Large intestine (tissue), 12 donors: ENCODE measurements around the gene FOXA3. TPM values are rescaled to one million over a fixed set of nuclear protein-coding genes. Genes with fewer than 3 reads are reported as not detected.

Source experiments
- DNase-seq, 2 donors: peaks; one replicate each; pipeline versions ENCODE4 v3.0.0 to v3.0.0-alpha.2; 2013
- H3K27ac ChIP-seq: one replicate; pipeline ENCODE4 v1.5.1; 2013; ENCODE audit warnings: low read length
- H3K27me3 ChIP-seq: 2 replicates; pipeline ENCODE4 v1.6.1; 2013; ENCODE audit warnings: low read length; ENCODE audit not compliant: control insufficient read depth, insufficient read depth
- H3K36me3 ChIP-seq: 2 replicates; pipeline ENCODE4 v1.6.1; 2013; ENCODE audit warnings: low read length; ENCODE audit not compliant: control insufficient read depth, insufficient read depth
- H3K4me1 ChIP-seq: one replicate; pipeline ENCODE4 v1.6.1; 2013; ENCODE audit warnings: low read length; ENCODE audit not compliant: control insufficient read depth, insufficient read depth
- H3K4me3 ChIP-seq: one replicate; pipeline ENCODE4 v1.5.1; 2013; ENCODE audit warnings: low read length
- H3K9me3 ChIP-seq: one replicate; pipeline ENCODE4 v1.6.1; 2013; ENCODE audit warnings: mild to moderate bottlenecking, low read depth, low read length, moderate library complexity; ENCODE audit not compliant: control insufficient read depth
- WGBS: methylation state at CpG from one replicate; pipeline ENCODE4 v1.1.5; 2013; ENCODE audit warnings: low lambda C conversion rate; ENCODE audit not compliant: insufficient coverage; 5-methylcytosine and 5-hydroxymethylcytosine counted together
- long read RNA-seq, 11 donors: transcript quantifications; one replicate each; lab custom pipeline, GENCODE V29; 2026
- polyA plus RNA-seq: library from polyadenylated mRNA; unstranded; fragments of 120-200 nt; gene quantifications from one replicate; pipeline ENCODE4 v1.2.1, GENCODE V29; 2013

The FOXA3 gene
- 21.3 TPM for polyA plus RNA-seq
- long read RNA-seq, donor 1, transcript FOXA3-201 (2 exons, 1,989 nt): major isoform, 9 of 9 reads
- long read RNA-seq, donor 1, partial matches to known transcripts: 0 of 9 reads
- long read RNA-seq, donor 1, other reads (novel, unspliced or antisense): 0 of 9 reads
- long read RNA-seq, donor 2, transcript FOXA3-201 (2 exons, 1,989 nt): major isoform, 13 of 20 reads
- long read RNA-seq, donor 2, partial matches to known transcripts: 7 of 20 reads
- long read RNA-seq, donor 2, other reads (novel, unspliced or antisense): 0 of 20 reads
- long read RNA-seq, donor 3, transcript FOXA3-201 (2 exons, 1,989 nt): major isoform, 37 of 43 reads
- long read RNA-seq, donor 3, partial matches to known transcripts: 0 of 43 reads
- long read RNA-seq, donor 3, other reads (novel, unspliced or antisense): 6 of 43 reads
- long read RNA-seq, donor 4: 0 reads
- long read RNA-seq, donor 5, transcript FOXA3-201 (2 exons, 1,989 nt): major isoform, 9 of 9 reads
- long read RNA-seq, donor 5, partial matches to known transcripts: 0 of 9 reads
- long read RNA-seq, donor 5, other reads (novel, unspliced or antisense): 0 of 9 reads
- long read RNA-seq, donor 6, transcript FOXA3-201 (2 exons, 1,989 nt): major isoform, 8 of 8 reads
- long read RNA-seq, donor 6, partial matches to known transcripts: 0 of 8 reads
- long read RNA-seq, donor 6, other reads (novel, unspliced or antisense): 0 of 8 reads
- long read RNA-seq, donor 7, transcript FOXA3-201 (2 exons, 1,989 nt): major isoform, 6 of 6 reads
- long read RNA-seq, donor 7, partial matches to known transcripts: 0 of 6 reads
- long read RNA-seq, donor 7, other reads (novel, unspliced or antisense): 0 of 6 reads
- long read RNA-seq, donor 8, transcript FOXA3-201 (2 exons, 1,989 nt): major isoform, 8 of 13 reads
- long read RNA-seq, donor 8, partial matches to known transcripts: 0 of 13 reads
- long read RNA-seq, donor 8, other reads (novel, unspliced or antisense): 5 of 13 reads
- long read RNA-seq, donor 9, transcript FOXA3-201 (2 exons, 1,989 nt): major isoform, 9 of 9 reads
- long read RNA-seq, donor 9, partial matches to known transcripts: 0 of 9 reads
- long read RNA-seq, donor 9, other reads (novel, unspliced or antisense): 0 of 9 reads
- long read RNA-seq, donor 10, partial matches to known transcripts: 0 of 4 reads
- long read RNA-seq, donor 10, other reads (novel, unspliced or antisense): 0 of 4 reads
- long read RNA-seq, donor 11, transcript FOXA3-201 (2 exons, 1,989 nt): major isoform, 6 of 6 reads
- long read RNA-seq, donor 11, partial matches to known transcripts: 0 of 6 reads
- long read RNA-seq, donor 11, other reads (novel, unspliced or antisense): 0 of 6 reads

- no CpG with 5 or more reads among the region's 71 CpGs for WGBS
These were observed at the start of gene FOXA3 for GRCh38 chr19:45863840-45864628. TSS of gene FOXA3 (plus strand) at chr19:45864326. CDS start at chr19:45864457, 131 bp downstream.

GRCh38 chr19:45814851-45815480 is 49.2 kb upstream of the FOXA3 start, which contains the start of gene RSPH6A:
TSS of gene RSPH6A (minus strand) at chr19:45815308. CDS start at chr19:45815176, 132 bp downstream.
- Histone ChIP-seq H3K27me3 (no peaks in the 10 kb centered on the region), H3K27ac (no peak within 1 kb of the TSS), H3K4me1 (no peaks in the 10 kb centered on the region), H3K36me3 (peaks cover 22% of the 10 kb centered on the region), H3K4me3 (peak within 1 kb of the TSS; percentile 40), H3K9me3 (no peaks in the 10 kb centered on the region)
- no CpG with 5 or more reads among the region's 40 CpGs for WGBS
- DNase-seq: no peak

More at GRCh38 chr19:45863840-45864628, at the start of gene FOXA3:
- Histone ChIP-seq H3K36me3 (peaks cover 13% of the 10 kb centered on the region), H3K4me3 (peak within 1 kb of the TSS; percentile 84), H3K4me1 (peaks cover 13% of the 10 kb centered on the region), H3K27ac (peak within 1 kb of the TSS; percentile 79), H3K9me3 (no peaks in the 10 kb centered on the region), H3K27me3 (peaks cover 18% of the 10 kb centered on the region)
- DNase-seq: peak in 1 of 2 donors; percentile 82

GRCh38 chr19:45815481-45816216 is 48.5 kb upstream of the FOXA3 start:
- peak overlapping the region; percentile 40 for H3K4me3 ChIP-seq
- peak in 1 of 2 donors; percentile 33 for DNase-seq
- no CpG with 5 or more reads among the region's 44 CpGs for WGBS
- H3K36me3 ChIP-seq: peaks cover 25% of the 10 kb centered on the region
- no peaks in the 10 kb centered on the region for H3K27me3 ChIP-seq
- no peaks in the 10 kb centered on the region for H3K4me1 ChIP-seq
- no peak overlapping the region for H3K27ac ChIP-seq
- no peaks in the 10 kb centered on the region for H3K9me3 ChIP-seq

GRCh38 chr19:45816236-45817009 is 47.7 kb upstream of the FOXA3 start:
- H3K9me3 ChIP-seq: no peaks in the 10 kb centered on the region
- no peak for DNase-seq
- H3K36me3 ChIP-seq: peaks cover 31% of the 10 kb centered on the region
- no peaks in the 10 kb centered on the region for H3K27me3 ChIP-seq
- no CpG with 5 or more reads among the region's 18 CpGs for WGBS
- H3K4me3 ChIP-seq: peak overlapping the region; percentile 40
- no peaks in the 10 kb centered on the region for H3K4me1 ChIP-seq
- H3K27ac ChIP-seq: no peak overlapping the region

GRCh38 chr19:45817010-45817724 is 47.0 kb upstream of the FOXA3 start:
- WGBS: no CpG with 5 or more reads among the region's 24 CpGs
- H3K27ac ChIP-seq: no peak overlapping the region
- no peaks in the 10 kb centered on the region for H3K9me3 ChIP-seq
- H3K36me3 ChIP-seq: peaks cover 36% of the 10 kb centered on the region
- no peaks in the 10 kb centered on the region for H3K27me3 ChIP-seq
- no peak overlapping the region for H3K4me3 ChIP-seq
- peak; percentile 84 to 93 for DNase-seq
- H3K4me1 ChIP-seq: no peaks in the 10 kb centered on the region

GRCh38 chr19:45817725-45818301 is 46.3 kb upstream of the FOXA3 start:
- H3K27me3 ChIP-seq: no peaks in the 10 kb centered on the region
- H3K27ac ChIP-seq: no peak overlapping the region
- H3K4me3 ChIP-seq: no peak overlapping the region
- no CpG with 5 or more reads among the region's 19 CpGs for WGBS
- no peaks in the 10 kb centered on the region for H3K9me3 ChIP-seq
- no peaks in the 10 kb centered on the region for H3K4me1 ChIP-seq
- no peak for DNase-seq
- H3K36me3 ChIP-seq: peaks cover 43% of the 10 kb centered on the region

- no peaks in the 10 kb centered on the region for H3K9me3 ChIP-seq
- no CpG with 5 or more reads among the region's 6 CpGs for WGBS
- H3K4me3 ChIP-seq: no peak overlapping the region
- H3K27ac ChIP-seq: no peak overlapping the region
- H3K27me3 ChIP-seq: no peaks in the 10 kb centered on the region
- DNase-seq: no peak
- peaks cover 57% of the 10 kb centered on the region for H3K36me3 ChIP-seq
- H3K4me1 ChIP-seq: no peaks in the 10 kb centered on the region
These were observed 44.4 kb upstream of the FOXA3 start for GRCh38 chr19:45819769-45820168.
